GM18511 (cell line): ENCODE results near the gene SBSN.

Experiments used
- ATAC-seq: cut with Tn5 transposase; IDR thresholded peaks from one replicate; pipeline ENCODE4 v1.9.1; 2021; ENCODE audit warnings: mild to moderate bottlenecking, moderate library complexity; ENCODE audit not compliant: unreplicated experiment

SBSN gene

GRCh38 chr19:35509018-35509652, 19.0 kb downstream of the SBSN start:
- ATAC-seq: no peak

- ATAC-seq: no peak
Measured at GRCh38 chr19:35508129-35508528, 20.0 kb downstream of the SBSN start.

- no peak for ATAC-seq
Measured at GRCh38 chr19:35507561-35507960, 20.6 kb downstream of the SBSN start.

GRCh38 chr19:35506011-35506410, 22.1 kb downstream of the SBSN start:
- ATAC-seq: no peak

- no peak for ATAC-seq
Measured at GRCh38 chr19:35502751-35503150, 25.4 kb downstream of the SBSN start.

GRCh38 chr19:35501684-35502083, 26.4 kb downstream of the SBSN start:
- ATAC-seq: no peak

- ATAC-seq: no peak
Measured at GRCh38 chr19:35500611-35501010, 27.5 kb downstream of the SBSN start.

- ATAC-seq: no peak
Measured at GRCh38 chr19:35498984-35499527, 29.1 kb downstream of the SBSN start.

- ATAC-seq: no peak
Measured at GRCh38 chr19:35498220-35498619, 29.9 kb downstream of the SBSN start.

GRCh38 chr19:35497406-35497805, 30.7 kb downstream of the SBSN start:
- no peak for ATAC-seq

GRCh38 chr19:35495107-35496064, 32.7 kb downstream of the SBSN start:
- ATAC-seq: peak; percentile 62

- ATAC-seq: no peak
Measured at GRCh38 chr19:35493971-35494370, 34.1 kb downstream of the SBSN start.

GRCh38 chr19:35491836-35492360, 36.2 kb downstream of the SBSN start:
- ATAC-seq: no peak

GRCh38 chr19:35490364-35490763, 37.7 kb downstream of the SBSN start, which contains the start of gene KRTDAP:
Gene KRTDAP, minus strand, starts transcription at chr19:35490464. Its CDS starts 22 bp downstream, at chr19:35490442.
- no peak for ATAC-seq

- no peak for ATAC-seq
Measured at GRCh38 chr19:35488677-35489076, 39.4 kb downstream of the SBSN start.

- ATAC-seq: no peak
Measured at GRCh38 chr19:35487656-35488182, 40.4 kb downstream of the SBSN start.

- ATAC-seq: no peak
Measured at GRCh38 chr19:35486268-35486708, 41.8 kb downstream of the SBSN start.

GRCh38 chr19:35484252-35485036, 43.7 kb downstream of the SBSN start:
- ATAC-seq: peak; percentile 75

GRCh38 chr19:35483089-35483488, 45.0 kb downstream of the SBSN start:
- ATAC-seq: no peak
